ENCODE data around the gene SPATS2L.

The SPATS2L gene

DNA sequence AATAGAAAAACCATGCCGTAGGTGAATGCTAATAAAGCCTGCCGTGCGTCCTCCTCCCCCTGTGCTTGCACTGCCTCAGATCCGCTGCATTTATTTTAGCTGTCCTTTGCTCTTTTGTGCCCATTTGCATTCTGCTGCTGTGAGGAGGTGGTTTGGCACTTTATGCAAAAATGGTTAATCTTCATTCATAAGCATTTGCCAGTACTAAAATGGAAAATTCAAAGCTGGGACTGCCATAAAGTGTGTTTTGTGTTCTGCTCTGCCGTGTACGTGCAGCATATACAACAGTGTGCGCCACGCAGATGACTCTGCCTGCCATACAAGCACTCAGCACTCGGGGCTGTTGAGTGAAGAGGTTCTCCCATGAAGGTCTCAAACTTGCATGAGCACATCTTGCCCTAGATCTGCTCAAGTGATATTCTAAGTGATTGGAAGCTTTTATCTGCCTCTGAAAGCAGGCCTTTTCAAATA lies 73.6 kb downstream of the SPATS2L start:
- no peak for DNase-seq

DNA sequence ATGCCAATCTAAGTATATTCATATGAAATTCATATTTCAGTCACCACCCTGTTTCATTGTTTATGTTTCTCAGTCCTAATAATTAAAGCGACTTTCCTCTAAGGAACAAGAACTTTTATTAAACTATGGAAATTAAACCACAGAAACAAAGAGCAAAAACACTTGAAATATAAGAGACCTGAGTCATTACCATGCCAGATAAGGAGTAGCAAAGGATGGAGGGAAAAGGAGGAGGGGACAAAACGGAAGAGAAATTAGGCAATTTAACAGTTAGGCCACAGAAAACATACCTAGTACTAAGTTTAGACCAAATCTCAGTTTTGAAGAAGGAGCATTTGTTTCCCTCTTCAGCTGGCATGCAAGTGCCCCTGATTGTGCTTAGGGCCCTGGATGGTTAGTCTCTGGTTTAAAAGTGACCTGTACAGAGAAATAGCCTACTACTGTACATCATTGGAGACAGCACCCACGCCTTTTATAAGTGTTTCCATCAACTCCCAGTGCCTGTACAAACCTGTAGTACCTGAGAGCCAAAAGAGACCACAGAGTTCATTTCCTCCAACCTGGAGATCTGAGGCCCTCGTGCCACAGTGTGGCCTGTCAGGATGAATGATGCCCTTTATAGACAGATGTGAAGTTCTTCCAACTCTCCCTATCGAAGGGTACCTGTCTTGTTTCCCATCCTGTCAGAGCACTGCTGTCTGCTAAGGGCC lies 74.5 kb downstream of the SPATS2L start:
- no peak for DNase-seq

DNA sequence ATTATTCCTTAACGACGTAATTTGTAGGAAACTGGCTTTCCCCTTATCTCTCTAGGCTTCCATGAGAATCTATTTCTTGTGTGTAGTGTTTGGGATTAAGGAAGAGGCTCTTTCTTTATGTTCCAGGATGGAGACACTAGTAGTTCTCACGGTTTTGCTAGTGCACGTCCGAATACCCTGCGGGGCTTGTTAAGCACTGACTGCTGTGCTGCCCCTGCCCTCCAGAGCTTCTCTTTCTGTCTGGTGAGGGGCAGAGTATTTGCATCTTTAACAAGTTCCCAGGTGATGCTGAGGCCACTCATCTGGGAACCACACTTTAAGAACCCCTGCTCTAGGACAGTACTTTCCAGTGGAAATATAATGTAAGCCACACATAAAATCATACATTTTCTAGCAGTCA lies 76.4 kb downstream of the SPATS2L start:
- DNase-seq: no peak

DNA sequence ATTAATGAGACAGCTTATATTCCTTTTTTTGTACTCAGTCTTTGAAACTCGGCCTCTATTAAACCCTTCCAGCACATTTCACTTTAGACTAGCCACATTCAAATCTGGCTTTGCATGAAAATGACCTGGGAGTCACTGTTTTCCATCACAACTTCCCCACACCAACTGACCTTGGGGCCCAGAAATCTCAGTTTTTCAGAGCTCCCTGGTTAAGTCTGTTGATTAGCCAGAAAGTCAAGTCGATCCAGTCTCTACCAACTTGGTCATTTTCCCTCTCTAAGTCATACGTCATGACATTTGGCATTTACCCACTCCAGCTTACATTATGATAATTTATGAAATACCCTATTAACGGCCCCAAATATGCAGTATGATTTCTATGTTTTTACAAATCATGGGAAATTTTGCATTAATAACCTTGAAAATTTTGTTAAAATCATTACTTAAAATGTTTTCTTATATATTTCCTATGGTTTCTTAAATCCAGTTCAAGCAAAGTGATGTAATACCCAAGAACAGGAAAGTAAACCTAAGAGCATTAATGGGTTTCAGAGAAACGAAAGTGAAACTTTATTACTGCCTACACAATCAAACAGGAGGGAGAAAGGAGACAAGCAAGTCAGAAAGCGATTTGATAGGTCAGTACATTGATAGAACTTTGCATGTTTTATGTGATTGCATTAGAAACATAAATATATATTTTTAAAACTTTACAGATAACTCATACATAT lies 77.1 kb downstream of the SPATS2L start:
- DNase-seq: no peak

DNA sequence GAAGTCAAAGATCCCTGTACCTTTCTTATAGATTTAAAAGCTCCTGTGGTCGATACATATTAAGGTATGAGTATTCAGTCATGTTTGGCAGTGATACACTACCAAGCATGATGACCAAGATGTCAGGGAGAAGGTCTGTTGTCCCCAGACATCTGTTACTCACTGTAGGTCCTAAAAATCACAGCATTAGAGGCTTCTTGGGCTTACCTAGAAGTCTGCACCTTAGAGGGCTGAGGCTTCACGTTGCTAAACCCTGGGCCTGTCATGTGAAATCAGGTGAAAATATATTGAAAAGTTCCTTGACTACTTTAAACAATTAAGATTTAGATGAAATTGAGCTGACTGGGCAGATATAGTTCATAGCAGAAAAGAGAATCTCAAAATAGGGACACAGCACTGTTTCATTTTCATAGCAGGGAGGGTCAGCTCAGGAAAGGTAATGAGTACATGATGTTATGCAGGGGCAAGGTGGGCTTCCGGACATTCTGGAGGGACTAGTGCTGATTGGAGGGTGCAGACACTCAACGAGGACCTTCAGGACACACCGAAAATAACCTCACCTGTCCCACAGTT lies 78.7 kb downstream of the SPATS2L start:
- DNase-seq: no peak

DNA sequence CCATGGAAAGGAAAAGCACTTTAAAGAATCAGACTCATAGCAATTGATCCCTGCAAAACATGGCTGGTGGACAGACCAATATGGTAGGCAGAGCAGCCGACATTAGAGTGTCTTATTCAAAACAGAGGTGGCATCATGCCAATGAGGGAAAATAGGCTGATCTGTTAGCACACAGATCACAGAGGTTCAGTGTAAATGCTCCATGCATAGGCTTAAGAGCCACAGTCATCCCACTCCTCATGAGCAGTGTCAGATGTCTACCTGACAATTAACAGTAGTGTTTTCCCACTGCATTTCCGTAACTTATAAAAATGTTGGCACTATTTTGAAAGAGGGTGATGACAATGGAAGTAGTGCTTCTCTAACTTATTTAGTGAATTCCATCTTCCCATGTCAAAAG lies 86.7 kb downstream of the SPATS2L start:
- no peak for DNase-seq

DNA sequence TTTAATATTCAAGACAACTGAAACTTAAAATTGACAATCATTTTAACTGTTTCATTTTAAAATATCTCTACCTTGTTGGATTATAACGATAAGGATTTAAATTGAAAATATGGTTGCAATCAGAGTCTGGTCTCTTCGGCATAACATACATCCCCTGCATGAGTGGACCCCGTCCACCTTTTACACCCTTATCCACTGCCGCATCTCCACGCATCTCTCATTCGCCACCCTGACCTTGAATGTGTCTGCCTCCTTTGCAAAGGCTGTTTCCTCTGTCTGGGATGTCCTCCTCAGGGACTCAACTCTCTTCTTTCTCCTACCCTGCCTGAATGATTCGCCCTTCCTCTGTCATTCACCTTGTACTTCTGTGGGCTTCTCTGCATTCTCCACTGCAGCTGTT lies 87.6 kb downstream of the SPATS2L start:
- DNase-seq: no peak

DNA sequence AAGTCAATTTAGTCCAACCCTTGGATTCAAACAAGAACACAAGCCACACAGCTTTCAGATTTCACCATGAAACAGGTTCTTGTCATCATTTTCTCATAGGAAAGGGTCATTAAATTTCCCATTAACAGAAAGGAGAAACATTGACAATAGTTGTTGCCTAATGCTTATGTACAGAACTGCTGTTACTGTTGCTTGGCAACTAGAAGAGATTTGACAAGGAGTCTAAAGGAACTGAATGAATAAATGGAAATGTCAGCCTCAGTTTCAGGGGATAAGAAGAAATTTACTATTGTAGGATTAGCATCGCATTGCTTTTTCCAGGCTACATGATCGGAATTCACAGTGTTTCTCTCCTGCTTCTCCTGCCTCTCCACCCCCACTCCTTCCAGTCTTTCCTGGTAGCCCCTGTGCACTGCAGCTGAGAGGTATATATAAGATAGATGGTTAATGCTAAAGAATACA lies 90.3 kb downstream of the SPATS2L start:
- DNase-seq: no peak

DNA sequence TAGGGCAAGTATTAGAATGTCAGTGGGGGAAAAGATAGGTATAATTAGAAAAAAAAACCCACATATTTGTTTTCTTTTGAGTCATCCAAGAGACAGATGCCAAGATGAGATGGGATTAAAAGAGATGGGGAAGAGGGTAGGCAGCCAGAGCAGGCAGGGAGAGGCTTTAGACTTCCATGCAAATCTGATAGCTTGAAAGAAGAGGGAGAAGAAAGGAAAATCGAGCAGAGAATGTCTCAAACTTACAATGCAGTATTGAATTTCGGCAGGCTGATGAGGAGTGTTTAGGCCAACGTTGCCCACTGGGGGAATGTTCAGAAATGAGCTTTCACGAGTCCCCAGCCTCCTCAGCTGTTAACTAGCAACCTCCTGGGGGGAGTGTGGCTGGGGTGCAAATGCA lies 91.3 kb downstream of the SPATS2L start:
- DNase-seq: no peak

DNA sequence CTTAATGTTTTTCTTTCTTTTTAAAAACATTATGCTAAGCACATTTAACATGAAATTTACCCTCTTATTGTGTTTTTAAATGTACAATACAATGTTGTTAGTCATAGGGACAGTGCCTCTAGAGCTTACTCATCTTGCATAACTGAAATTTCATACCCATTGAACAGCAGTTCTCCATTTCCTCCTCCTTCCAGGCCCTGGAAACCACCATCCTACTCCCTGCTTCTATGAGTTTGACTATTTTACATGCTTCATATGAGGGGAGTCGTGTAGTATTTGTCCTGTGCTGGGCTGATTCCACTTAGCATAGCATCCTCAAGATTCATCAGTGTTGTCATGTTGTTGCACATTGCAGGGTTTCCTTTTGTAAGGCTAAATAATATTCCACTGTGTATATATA lies 92.6 kb downstream of the SPATS2L start:
- no peak for DNase-seq

DNA sequence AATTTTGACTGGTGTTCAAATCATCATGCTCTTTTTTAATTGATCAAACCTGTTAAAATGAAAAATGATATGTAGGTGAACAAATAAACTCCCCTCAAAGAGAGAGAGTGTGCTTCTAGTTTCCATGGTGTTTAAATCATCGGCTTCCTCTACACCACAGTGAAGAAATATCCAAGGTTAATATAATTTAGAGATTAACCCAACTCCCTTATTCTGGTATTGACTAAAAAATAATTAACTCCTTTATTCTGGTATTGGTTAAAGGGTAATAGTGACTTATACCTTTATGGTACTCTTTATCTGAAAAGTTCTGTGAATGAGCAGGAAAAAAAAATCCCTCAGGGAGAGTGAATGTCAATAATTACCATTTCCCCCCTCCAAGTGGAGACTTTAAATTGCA lies 93.1 kb downstream of the SPATS2L start:
- no peak for DNase-seq

DNA sequence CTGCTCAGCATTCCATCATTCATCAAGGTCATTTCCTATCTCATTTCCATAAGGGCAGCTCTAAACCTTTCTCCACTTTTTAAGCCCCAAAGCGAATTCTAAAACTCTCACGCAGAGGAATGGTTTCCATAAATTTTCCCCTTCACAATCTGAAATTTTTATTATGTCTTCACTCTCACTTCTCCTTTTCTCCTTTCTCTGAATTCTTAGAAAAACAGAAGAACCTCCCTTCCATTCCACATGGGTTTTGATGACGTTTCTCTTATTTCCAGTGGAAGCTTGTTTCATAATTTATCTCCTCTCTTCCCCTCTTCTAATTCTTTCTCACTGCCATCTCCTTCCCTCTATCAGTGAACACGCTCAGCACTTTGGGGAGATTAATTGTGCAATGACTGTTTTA lies 97.3 kb downstream of the SPATS2L start:
- DNase-seq: no peak

DNA sequence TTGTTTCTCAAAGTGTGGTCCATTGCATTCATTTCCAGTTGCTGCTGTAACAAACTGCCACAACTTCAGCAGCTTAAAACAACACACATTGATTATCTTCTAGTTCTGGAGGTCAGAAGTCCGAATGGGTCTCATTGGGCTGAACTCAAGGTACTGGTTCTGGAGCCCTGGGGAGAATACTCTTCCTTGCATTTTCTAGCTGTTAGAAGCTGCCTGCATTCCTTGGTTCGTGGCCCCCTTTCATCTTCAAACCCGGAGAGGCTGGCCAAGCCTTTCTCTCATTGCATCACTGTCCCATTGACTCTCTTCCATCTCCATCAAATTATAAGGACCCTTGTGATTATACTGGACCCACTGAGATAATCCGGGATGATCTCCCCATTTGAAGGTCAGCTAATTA lies 98.1 kb downstream of the SPATS2L start:
- no peak for DNase-seq

DNA sequence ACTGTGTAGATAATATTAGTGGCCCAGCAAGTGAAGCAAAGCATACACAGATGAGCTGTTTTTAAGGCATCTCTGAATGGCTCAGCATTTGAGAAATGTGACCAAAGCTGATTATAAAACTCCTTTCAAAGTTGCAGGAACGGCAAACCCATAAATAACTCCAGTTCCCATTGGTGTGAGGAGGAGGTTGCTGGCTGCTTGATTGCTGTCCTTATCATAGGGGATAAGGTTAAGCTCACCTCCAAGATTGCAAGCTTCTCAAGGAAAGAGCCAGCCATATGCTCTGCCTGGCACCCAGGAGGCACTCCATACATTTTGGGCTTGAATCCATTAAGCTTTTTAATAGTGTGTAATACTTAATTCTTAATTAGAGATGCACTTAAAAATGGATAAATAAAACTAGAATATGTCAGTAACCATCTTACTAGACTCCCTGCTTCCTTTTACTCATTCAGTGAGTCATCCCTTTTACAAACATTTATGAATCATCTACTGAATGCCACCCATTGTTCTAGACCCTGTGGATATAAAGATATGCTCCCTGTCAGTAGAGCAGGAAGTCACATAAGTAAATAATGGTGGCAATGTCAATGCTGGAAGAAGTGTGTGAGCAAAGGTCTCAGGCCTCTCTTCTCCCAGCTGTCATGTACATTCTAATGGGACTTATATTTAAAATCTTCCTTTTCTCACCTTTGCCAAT lies 99.3 kb downstream of the SPATS2L start:
- no peak for DNase-seq

DNA sequence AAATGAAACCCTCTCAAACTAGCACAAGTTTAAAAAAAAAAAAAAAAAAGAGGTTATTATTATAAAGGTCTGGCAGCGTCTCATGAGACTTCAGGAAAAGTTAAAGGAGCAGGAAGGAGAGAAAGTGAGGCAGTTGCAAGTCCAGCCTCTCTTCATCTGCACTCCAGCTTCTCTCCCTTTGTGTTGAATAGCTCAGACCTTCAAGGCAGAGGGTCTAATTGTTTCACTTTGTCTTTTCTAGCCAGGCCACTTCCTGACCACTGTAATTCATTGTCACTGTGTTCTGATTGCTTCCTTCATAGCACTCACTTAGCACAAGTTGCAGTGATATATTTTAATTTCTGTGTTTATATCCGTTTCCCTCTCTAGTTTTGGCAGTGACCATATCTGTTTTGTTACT lies 99.9 kb downstream of the SPATS2L start:
- DNase-seq: no peak

DNA sequence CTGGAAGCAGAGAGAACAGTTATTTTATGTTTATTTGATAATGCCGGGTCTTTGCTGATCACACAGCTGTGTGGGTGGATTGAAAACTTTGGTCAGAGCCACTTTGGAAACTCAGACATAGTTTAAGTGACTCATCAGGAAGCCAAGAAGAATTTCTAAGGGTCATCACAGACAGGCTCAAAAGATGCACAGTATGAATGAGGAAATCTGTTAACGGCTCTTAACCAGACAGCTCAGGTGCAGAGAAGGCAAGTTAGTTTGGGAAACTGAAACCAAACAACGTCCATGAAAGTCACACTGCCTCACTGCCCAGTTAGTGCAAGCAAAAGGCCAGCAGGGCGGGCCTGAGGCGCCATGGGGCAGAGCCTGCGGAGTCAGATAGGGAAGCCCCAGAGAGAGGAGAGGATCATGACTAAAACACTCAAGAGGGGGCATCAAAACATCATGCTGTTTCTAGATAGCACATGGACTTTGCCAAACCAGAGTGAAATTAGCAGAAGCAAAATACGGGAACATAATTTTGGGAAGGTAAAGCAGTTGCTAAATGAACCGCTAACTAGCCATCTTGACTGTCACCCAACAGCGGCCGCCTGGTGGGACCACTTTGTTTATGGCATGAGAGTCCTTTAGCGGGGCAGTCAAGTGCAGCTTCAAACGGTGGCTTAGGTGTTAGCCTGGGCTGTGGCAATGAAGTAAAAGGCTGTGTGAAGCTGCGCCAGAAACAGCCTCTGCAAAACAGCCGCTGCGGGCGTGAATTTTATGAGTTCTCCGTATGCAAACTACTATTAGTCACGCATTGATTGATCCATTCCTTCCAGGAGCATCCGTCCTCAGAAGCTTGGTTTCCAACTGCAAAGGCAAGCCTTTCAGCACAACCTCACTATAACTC lies 102.2 kb downstream of the SPATS2L start:
- DNase-seq: no peak

DNA sequence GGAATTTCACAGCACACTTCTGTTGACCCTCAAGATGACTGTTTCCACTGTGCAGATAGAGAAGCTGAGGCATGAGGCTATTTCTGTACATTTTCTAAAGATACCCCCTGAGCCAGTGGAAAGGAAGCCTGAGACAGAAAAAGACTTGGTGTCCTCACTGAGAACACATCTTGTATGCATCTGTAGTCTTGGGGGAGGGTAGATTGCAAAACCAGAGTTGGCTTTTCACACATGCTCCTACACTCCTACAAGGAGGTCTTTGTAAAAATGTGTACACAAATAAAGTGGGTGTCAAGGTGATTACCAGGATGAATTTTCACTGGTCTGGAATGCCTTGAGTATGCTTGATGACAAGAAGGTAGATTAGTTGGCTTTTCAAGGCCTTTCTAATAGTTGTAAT lies 105.3 kb downstream of the SPATS2L start:
- DNase-seq: no peak

DNA sequence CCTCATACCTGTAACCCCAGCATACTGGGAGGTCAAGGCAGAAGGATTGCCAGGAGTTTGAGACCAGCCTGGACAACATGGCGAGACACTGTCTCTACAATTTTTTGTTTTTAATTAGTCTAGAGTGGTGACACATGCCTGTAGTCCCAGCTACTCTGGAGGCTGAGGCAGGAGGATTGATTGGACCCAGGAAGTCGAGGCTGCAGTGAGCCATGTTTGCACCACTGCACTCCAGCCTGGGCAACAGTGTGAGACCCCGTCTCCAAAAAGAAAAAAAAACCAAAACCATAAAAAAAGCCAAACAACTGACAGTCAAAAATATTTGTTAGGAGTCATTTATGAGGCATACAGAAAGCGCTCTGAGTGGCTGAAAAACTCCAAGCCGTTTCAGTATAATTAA lies 107.9 kb downstream of the SPATS2L start:
- DNase-seq: no peak

DNA sequence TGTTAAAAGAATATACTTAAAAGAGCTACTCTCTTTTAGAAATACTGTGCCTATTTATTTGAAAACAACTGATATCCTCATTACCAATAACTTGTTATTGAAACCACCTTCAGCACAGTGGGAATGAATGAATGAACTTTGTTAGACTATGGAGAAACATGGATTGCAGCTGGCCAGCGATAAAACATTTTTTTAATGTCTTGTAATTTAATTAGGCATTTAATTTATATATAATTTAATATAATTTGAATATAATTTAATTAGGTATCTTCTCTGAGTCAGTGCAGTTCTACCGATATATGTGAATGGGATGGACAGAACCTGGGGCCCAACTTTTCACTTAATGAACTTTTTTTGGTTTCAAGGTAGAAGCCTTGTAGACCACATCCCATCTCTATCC lies 109.0 kb downstream of the SPATS2L start:
- DNase-seq: no peak

DNA sequence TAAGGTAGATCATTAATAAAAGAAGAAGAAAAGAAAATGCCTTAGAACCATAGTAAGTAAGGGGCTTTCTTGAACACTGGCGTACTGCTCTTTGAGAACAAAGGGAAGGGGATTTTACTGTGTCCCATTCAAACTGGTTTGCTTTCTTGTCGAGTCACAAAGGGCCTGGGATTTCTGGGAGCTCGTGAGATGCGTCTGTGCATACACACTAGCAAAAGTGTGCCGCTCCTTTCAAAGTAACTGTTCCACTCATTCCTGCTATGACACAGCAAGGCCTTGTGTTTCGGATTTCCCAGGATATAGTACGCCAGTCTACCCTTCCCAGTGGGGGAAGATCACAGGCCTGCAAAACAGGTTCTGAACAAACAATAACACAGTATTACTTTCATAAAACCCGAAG lies 110.4 kb downstream of the SPATS2L start:
- DNase-seq: no peak

DNA sequence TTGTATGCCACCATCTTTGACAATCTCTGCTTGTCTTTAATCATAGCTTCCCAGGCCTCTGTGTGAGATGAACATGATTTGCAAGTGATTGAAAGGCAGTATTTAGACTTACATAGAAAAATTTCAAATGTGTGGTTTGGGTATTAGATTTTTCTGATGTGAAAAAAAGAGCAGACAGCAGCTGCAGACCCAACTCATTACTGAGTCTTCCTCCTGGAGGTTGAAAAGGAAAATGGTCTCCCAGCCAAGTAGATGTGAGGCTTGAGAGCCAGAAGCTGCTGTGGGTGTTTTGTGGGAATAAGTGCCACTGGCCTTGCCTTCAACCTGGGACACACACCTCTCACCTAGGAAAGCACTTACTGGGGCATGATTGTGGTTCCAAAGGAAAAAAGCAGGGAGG lies 110.9 kb downstream of the SPATS2L start:
- DNase-seq: no peak

DNA sequence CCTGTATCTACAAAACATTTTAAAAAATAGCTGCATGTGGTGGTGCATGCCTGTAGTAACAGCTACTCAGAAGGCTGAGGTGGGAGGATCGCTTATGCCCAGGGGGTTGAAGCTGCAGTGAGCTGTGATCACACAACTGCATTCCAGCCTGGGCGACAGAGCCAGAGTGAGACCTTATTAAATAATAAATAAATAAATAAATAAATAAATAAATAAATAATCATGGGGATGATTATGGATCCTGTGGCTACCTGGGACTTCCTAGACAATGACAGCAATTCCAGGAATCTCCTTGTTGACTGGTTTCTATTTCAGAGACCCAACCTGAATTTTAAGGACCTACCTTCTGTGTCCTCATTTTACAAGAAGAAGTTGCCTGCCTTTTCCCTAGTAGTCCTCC lies 111.9 kb downstream of the SPATS2L start:
- DNase-seq: no peak

DNA sequence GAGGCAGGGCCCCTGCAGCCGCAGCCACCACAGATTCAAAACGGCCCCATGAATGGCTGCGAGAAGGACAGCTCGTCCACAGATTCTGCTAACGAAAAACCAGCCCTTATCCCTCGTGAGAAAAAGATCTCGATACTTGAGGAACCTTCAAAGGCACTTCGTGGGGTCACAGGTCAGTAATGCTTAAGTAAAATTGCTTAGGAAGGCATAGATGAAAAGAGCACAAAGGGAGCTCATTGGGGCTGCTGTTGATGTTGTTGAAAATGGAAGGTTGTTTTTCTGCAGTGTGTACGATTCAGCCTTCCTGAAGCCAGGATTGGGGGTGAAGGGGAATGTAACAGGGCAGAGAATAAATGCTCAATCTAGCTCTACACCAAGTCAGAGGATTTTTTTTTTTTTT lies 112.8 kb downstream of the SPATS2L start:
- no peak for DNase-seq

Measured in femur (tissue), 1 donor.